Measurements from ENCODE around the gene CLDN10. TPM values are rescaled to one million over a fixed set of nuclear protein-coding genes. Genes with fewer than 3 reads are reported as not detected.

Gene CLDN10
- total RNA-seq, 1 experiment from 2014 or later: not detected

GRCh38 chr13:95601216-95601615 lies 48.7 kb downstream of the CLDN10 start:
- no peak for DNase-seq (ENCODE audit: low read depth)

GRCh38 chr13:95601906-95602305 lies 49.4 kb downstream of the CLDN10 start:
- no peak for DNase-seq (ENCODE audit: low read depth)

- peak; percentile 21 for DNase-seq (ENCODE audit: low read depth)
Observed at GRCh38 chr13:95603887-95604555, 51.5 kb downstream of the CLDN10 start.

GRCh38 chr13:95604556-95604915 lies 52.0 kb downstream of the CLDN10 start:
- no peak for DNase-seq (ENCODE audit: low read depth)

- no peak for DNase-seq (ENCODE audit: low read depth)
Observed at GRCh38 chr13:95605448-95606125, 53.1 kb downstream of the CLDN10 start.

GRCh38 chr13:95607366-95607765 lies 54.8 kb downstream of the CLDN10 start:
- peak; percentile 53 for DNase-seq (ENCODE audit: low read depth)

GRCh38 chr13:95608640-95609323 lies 56.3 kb downstream of the CLDN10 start:
- no peak for DNase-seq (ENCODE audit: low read depth)

GRCh38 chr13:95614641-95615245 lies 62.2 kb downstream of the CLDN10 start:
- DNase-seq (ENCODE audit: low read depth): no peak

- no peak for DNase-seq (ENCODE audit: low read depth)
Observed at GRCh38 chr13:95615539-95615938, 63.0 kb downstream of the CLDN10 start.

GRCh38 chr13:95620030-95620824 lies 67.7 kb downstream of the CLDN10 start:
- no peak for DNase-seq (ENCODE audit: low read depth)

GRCh38 chr13:95620825-95621498 lies 68.4 kb downstream of the CLDN10 start:
- DNase-seq (ENCODE audit: low read depth): no peak

- DNase-seq (ENCODE audit: low read depth): no peak
Observed at GRCh38 chr13:95623141-95623540, 70.6 kb downstream of the CLDN10 start.

- DNase-seq (ENCODE audit: low read depth): peak; percentile 38
Observed at GRCh38 chr13:95624020-95624419, 71.5 kb downstream of the CLDN10 start.

GRCh38 chr13:95626768-95627167 lies 74.2 kb downstream of the CLDN10 start:
- DNase-seq (ENCODE audit: low read depth): no peak

- peak; percentile 17 for DNase-seq (ENCODE audit: low read depth)
Observed at GRCh38 chr13:95627590-95627989, 75.1 kb downstream of the CLDN10 start.

- no peak for DNase-seq (ENCODE audit: low read depth)
Observed at GRCh38 chr13:95628488-95628887, 76.0 kb downstream of the CLDN10 start.

- DNase-seq (ENCODE audit: low read depth): no peak
Observed at GRCh38 chr13:95629071-95629470, 76.6 kb downstream of the CLDN10 start.
